GM18858 (cell line): ENCODE results near the gene POLR2B.
"Not testable (repeated sequence)": the region's sequence is repeated elsewhere in the genome, so short reads cannot be mapped to it uniquely, and the experiment has no call there.

Experiments
- ATAC-seq: cut with Tn5 transposase; IDR thresholded peaks from one replicate; pipeline ENCODE4 v1.9.1; 2021; ENCODE audit not compliant: unreplicated experiment

Gene POLR2B

DNA sequence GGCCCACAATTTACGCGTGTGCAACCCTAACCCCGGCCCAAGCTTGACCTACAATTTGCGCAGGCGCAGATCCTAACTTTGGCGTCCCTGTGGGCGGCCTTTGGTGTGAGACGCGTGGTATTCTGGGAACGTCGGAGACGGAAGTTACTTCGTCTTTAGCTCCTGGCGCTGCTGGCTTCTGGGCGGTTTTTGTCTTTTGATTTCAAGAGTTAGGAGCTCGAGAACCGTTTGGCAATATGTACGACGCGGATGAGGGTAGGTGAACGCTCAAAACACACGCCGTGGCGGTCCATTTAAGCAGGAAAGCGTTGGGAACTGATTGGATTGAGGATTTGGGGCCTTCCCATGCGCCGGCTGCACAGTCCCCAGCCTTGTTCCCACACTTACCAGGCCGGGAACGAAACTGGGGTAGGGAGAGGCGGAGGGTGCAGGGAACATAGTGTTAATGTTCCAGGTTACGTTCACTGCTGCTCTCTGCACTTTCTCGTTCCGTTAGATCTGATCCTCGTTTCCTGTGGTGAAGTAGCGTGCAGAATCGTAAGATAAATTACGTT, at the start of gene POLR2B:
POLR2B (plus strand) TSS at position 147 of the 554 bp plus-strand sequence; CDS start at position 237, 90 bp downstream.
- peak; percentile 47 for ATAC-seq

- no peak for ATAC-seq
Measured at GRCh38 chr4:56930638-56931037, 48.1 kb upstream of the POLR2B start.

DNA sequence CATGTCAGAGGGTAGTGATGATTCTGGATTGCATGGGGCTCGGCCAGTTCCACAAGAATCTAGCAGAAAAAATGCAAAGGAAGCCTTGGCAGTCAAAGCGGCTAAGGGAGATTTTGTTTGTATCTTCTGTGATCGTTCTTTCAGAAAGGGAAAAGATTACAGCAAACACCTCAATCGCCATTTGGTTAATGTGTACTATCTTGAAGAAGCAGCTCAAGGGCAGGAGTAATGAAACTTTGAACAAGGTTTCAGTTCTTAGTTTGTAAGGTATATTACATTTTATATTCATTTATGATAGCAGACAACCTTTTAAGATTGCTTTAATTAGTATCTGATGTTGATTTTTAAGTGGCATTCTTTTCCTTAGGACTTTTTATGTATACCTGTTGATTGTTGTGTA, 46.8 kb upstream of the POLR2B start:
- no peak for ATAC-seq

DNA sequence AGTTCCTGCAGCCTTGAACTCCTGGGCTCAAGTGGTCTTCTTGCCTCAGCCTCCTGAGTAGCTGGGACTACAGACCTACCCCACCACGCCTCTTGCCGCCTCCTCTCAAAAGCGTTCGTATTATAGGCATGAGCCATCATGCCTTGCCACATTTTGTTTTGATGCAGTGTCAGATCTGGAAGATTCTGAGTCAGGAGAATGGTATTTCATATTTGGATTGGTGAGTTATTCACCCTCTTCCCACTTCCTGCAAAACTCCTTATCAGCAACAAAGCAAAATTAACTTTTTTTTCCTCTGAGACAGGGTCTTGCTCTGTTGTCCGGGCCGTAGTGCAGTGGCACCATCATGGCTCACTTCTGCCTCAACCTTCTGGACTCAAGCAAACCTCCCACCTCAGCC, 41.4 kb upstream of the POLR2B start:
- ATAC-seq, result no peak

- ATAC-seq, result not testable (repeated sequence)
Measured at GRCh38 chr4:56939826-56940225, 38.9 kb upstream of the POLR2B start.

- no peak for ATAC-seq
Measured at GRCh38 chr4:56940403-56940802, 38.3 kb upstream of the POLR2B start.

DNA sequence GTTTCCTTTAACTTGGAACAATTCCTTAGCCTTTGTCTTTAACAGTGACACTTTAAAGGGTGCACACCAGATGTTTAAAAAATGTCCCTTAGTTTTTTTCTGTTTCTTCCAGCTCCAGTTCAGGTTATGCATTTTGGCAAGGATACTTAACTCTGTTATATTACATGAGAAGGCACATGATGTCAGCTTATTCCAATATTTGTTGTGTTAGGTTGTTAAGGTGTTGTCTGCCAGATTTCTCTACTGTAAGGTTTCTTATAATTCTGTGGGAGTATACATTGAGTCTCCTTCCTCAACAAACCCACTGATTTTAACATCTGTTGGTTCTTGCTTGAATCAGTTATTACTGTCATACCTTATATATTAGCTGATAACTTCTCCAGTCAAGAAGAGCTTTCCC, 37.7 kb upstream of the POLR2B start:
- ATAC-seq, result no peak

GRCh38 chr4:56941403-56941802, 37.3 kb upstream of the POLR2B start:
- ATAC-seq, result no peak

- no peak for ATAC-seq
Measured at GRCh38 chr4:56953680-56954520, 24.8 kb upstream of the POLR2B start.

DNA sequence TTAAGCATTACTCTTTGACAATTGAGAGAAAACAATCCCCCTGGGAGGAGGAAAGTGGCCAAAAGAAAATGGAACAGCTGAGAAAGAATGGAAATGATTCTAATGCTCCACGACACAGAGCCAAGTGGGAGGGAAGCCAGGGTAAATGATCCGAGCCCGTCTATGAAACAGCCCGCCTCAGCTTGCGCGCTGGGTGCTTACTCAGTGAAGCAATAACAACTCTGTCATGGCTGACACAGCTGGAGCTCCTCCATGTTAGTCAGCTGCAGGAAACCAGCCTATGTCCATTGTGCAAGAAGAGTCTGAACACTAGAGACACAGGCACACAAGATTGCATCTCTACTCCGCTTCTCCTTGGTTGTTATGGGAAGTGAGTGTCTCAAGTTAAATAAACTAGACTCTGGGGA, 20.6 kb upstream of the POLR2B start:
- no peak for ATAC-seq

- ATAC-seq, result no peak
Measured at GRCh38 chr4:56959100-56959499, 19.6 kb upstream of the POLR2B start.

GRCh38 chr4:56961107-56961500, 17.6 kb upstream of the POLR2B start:
- ATAC-seq, result no peak

GRCh38 chr4:56971383-56971782, 7.3 kb upstream of the POLR2B start:
- no peak for ATAC-seq

DNA sequence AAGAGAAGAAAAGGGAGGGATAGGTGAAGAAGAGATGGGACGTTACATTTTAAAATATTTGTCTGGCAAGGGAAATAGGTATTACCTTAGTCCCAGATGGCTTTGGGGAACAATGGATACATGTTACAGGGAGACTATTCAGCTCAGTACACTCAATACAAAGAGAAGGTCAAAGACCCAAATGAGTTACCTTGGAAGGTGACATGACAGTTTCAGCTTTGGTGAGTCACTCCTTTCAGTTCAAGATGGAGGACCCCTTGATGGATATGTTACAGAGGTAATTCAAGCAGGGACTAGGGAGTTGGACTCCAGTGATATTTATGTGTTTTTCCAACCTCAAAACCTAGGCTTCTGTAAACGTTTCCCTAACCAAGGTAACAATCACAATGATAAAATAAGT, 6.3 kb upstream of the POLR2B start:
- ATAC-seq, result no peak

GRCh38 chr4:56972809-56973208, 5.9 kb upstream of the POLR2B start:
- ATAC-seq, result no peak

DNA sequence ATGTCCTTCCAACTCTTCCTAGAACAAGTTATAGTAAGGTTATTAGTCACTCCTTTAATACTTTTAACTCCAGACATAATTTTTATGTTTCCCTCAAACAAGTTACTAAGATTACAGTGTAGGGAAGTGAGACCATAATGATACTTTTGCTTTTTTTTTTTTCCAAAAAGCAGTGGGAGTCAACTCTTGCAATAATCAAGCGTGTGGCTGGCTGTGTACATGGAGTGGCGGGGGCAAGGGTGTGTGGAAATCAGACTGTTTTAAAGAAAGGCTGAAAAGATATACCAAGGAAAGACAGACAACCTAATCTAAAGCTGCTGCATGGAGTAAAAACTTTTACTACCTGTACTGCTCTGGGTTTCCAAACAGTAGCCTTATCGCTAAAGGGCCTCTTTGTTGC, 5.4 kb upstream of the POLR2B start:
- ATAC-seq, result no peak

- no peak for ATAC-seq
Measured at GRCh38 chr4:56976283-56976836, 2.3 kb upstream of the POLR2B start.

DNA sequence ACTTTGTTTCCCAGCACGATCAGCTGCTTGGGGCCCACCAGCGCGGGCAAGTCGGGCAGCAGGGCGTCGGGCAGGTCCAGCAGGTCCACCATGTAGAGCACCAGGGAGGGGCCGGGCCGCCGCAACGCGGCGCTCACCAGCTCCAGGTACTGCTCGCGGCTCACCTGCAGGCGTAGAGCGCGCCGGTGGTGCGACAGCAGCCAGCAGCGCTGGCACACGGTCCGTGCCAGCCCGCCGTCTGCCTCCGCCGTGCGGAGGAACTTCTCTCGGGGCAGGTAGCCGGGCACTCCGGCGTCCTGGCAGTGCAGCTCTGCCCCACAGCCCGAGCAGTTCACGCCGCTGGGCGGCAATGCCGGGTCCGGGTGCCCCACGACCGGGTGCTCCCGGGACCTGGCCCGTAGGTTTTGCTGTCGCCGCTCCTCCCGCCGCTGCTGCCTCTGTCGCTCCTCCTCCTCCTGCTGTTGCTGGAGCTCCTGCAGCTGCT, 1.8 kb upstream of the POLR2B start:
- ATAC-seq, result peak; percentile 13

GRCh38 chr4:56977321-56978012, 1.2 kb upstream of the POLR2B start, which contains the start of gene NOA1:
TSS of gene NOA1 (minus strand) at chr4:56977606. CDS start at chr4:56977585, 21 bp downstream.
- ATAC-seq, result peak; percentile 79

DNA sequence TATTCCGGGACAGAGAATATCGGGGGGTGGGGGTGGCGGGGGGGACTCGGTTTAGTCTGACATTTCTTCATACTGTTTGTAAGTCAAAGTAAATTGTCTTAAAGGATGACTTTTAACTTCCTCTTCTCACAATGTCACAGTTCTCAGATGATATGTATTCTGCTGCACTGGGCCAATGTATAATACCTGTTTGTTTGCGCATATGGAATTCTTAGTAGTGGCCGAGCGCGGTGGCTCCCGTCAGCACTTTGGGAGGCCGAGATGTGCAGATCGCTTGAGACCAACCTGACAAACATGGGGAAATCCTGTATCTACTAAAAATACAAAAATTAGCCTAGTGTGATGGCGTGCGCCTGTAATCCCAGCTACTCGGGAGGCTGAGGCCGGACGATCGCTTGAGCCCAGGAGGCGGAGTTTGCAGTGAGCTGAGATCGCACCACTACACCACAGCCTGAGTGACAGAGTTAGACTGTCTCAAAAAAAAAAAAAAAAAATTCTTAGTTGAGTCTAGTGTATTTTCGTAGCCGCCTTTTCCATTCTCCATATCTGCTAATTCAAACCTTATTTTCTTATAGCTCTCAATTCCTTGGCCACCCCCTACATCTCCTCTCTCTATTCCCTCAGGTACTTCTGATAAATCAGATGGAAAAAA, 851 bp downstream of the POLR2B start:
- ATAC-seq, result no peak

DNA sequence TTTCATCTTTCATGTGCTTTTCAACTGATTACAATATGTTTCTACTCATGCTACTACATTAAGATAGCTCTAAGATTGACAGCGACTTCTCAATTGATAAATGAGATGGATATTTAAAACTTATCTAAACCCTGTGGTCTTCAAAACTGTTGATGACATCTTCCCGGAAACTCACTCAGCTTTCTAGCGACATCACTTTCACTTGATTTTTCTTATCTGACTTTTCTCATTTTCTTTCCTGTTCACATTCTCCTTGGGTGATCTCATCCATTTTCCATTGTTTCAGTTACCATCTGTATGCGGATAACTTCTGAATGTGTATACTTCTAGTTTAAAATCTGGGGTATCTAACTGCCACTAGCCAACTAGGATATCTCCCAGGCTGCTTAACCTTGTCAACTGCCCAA, 3.1 kb downstream of the POLR2B start:
- ATAC-seq, result no peak
